Measurements from ENCODE around the gene AK5. TPM values are rescaled to one million over a fixed set of nuclear protein-coding genes. Genes with fewer than 3 reads are reported as not detected.
"Not testable (repeated sequence)": the region's sequence is repeated elsewhere in the genome, so short reads cannot be mapped to it uniquely, and the experiment has no call there.

AK5 gene
- total RNA-seq, 1 experiment from 2014 or later = 27.7 TPM

GRCh38 chr1:77382366-77382765, 100.5 kb downstream of the AK5 start:
- peak; percentile 83 for DNase-seq (ENCODE audit: low read depth)
- in situ Hi-C loops (cut with HindIII; ENCODE audit: low pct_unique_long_range_greater_than_20kb, low sequenced_read_pairs) = no loop called here

DNA sequence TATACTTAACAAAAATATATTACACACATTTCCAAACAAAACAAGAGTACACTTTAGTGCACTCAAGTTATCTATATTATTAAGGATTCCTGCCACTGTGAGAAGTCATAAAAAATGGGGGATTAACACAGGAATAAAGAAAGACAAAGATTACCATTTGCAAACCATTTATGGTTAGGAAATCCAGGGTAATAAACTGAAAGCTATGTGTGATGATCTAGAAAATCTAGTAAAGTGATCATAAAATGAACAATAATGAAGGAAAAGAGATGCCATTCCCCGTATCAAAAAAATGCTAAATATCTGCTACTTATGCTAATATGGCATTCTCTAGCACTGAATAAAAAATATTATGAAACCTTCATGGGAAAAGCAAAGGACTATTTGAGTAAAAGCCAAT, 101.4 kb downstream of the AK5 start:
- in situ Hi-C loops (cut with HindIII; ENCODE audit: low pct_unique_long_range_greater_than_20kb, low sequenced_read_pairs) = no loop called here
- DNase-seq (ENCODE audit: low read depth) = no peak

- in situ Hi-C loops (cut with HindIII; ENCODE audit: low pct_unique_long_range_greater_than_20kb, low sequenced_read_pairs) = no loop called here
- no peak for DNase-seq (ENCODE audit: low read depth)
Observed at GRCh38 chr1:77385551-77385950, 103.7 kb downstream of the AK5 start.

DNA sequence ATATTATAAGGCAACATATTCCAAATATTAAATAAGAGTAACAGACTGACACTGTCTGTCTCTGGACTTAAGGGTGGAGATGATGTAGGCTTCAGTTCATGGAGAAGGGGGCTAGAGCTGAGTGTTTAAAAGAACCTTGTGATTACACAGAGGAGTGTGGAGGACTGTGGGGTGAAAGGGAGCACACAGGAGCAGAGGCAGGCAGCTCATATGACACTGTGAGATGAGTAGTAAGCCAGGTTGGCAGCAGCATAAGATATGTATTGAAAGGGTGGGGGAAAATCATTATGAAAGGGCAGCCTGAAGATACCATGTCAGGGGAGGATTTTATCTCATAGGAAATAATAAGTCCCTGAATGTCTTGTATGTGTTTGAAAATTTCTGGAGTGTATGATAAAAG, 104.5 kb downstream of the AK5 start:
- no peak for DNase-seq (ENCODE audit: low read depth)
- in situ Hi-C loops (cut with HindIII; ENCODE audit: low pct_unique_long_range_greater_than_20kb, low sequenced_read_pairs) = no loop called here

DNA sequence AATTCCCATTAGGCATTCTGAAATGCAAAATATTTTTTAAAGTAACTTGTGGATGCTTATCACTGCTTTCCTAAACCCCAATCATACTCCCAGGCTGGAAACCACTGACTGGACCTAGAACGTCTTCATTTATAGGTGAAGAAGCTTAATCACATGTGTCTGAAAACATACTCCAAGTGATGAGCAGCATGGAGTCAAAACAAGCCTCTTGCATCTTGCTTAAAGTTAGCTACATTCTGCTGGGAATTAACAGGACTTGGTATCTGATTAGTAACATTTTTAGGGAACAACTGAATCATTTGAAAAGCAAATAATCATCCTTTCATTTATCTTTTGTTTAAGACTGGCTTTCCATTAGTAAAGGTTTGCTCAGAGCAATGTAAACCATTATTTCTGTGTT, 105.7 kb downstream of the AK5 start:
- in situ Hi-C loops (cut with HindIII; ENCODE audit: low pct_unique_long_range_greater_than_20kb, low sequenced_read_pairs) = no loop called here
- DNase-seq (ENCODE audit: low read depth) = no peak

GRCh38 chr1:77388661-77389060, 106.8 kb downstream of the AK5 start:
- in situ Hi-C loops (cut with HindIII; ENCODE audit: low pct_unique_long_range_greater_than_20kb, low sequenced_read_pairs) = no loop called here
- no peak for DNase-seq (ENCODE audit: low read depth)

DNA sequence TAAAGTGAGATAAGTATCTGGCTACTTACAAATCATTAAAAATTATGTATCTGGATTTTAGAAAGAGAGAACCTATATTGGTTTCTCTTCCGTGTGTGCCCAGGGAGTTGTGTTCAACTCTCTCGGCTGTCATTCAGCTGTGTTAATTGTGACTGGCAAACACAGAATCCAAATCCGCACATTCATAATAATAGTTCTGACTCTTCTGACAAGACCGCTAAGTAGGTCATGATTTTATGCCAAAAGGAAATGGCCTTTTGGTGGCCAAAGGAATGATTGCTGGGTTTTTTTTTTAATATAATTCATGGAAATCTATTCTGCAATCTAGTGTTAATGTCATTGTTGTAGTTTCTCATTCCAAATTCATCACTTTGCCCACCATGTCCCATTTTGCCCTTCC, 110.7 kb downstream of the AK5 start:
- in situ Hi-C loops (cut with HindIII; ENCODE audit: low pct_unique_long_range_greater_than_20kb, low sequenced_read_pairs) = no loop called here
- no peak for DNase-seq (ENCODE audit: low read depth)

GRCh38 chr1:77394166-77394565, 112.3 kb downstream of the AK5 start:
- in situ Hi-C loops (cut with HindIII; ENCODE audit: low pct_unique_long_range_greater_than_20kb, low sequenced_read_pairs) = no loop called here
- DNase-seq (ENCODE audit: low read depth) = no peak

DNA sequence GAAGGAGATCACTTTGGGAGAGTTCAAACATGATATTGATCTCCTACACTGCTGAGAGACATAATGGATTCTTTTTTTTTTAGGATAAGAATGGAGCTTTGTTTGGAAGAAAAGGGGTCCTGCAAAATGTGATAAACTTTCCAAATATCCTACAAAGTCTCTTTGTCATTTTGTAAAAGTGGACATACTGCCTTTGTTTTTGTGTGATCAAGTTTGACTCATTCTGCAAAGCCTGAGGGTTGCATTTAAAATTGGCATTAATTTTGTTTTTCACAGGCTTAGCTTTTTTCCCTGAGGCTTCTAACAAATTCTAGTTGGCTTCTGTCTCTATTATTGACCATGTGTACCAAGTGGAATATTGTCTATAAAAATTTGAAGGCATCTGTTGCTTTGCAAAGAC, 113.2 kb downstream of the AK5 start:
- in situ Hi-C loops (cut with HindIII; ENCODE audit: low pct_unique_long_range_greater_than_20kb, low sequenced_read_pairs) = no loop called here
- DNase-seq (ENCODE audit: low read depth) = no peak

DNA sequence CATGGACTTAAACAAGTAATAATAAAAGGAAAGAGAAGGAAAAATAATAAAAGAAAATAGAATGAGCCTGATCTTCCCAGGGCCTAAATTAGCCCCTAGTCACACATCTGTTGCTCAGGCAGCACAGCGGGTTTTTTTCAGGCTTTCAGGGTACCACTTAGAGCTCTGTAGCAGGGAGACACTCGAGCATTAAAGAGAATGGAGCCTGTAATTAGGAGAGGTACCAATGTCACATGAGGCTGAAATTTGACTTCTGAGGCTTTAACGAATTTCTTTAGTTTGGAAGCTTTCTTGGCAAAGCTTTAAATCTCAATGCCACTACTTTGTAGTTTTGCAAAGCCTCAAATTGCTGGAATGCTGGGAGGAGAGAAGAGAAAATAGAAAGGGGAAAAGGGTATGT, 116.3 kb downstream of the AK5 start:
- in situ Hi-C loops (cut with HindIII; ENCODE audit: low pct_unique_long_range_greater_than_20kb, low sequenced_read_pairs) = no loop called here

GRCh38 chr1:77399250-77400086, 117.6 kb downstream of the AK5 start:
- no peak for DNase-seq (ENCODE audit: low read depth)
- in situ Hi-C loops (cut with HindIII; ENCODE audit: low pct_unique_long_range_greater_than_20kb, low sequenced_read_pairs) = no loop called here

More for the DNA sequence above, 116.3 kb downstream of the AK5 start:
- DNase-seq (ENCODE audit: low read depth) = no peak

- in situ Hi-C loops (cut with HindIII; ENCODE audit: low pct_unique_long_range_greater_than_20kb, low sequenced_read_pairs) = no loop called here
Observed at GRCh38 chr1:77400781-77401180, 119.0 kb downstream of the AK5 start.

GRCh38 chr1:77401384-77401783, 119.6 kb downstream of the AK5 start:
- no peak for DNase-seq (ENCODE audit: low read depth)
- in situ Hi-C loops (cut with HindIII; ENCODE audit: low pct_unique_long_range_greater_than_20kb, low sequenced_read_pairs) = no loop called here

More at GRCh38 chr1:77400781-77401180, 119.0 kb downstream of the AK5 start:
- DNase-seq (ENCODE audit: low read depth) = no peak

DNA sequence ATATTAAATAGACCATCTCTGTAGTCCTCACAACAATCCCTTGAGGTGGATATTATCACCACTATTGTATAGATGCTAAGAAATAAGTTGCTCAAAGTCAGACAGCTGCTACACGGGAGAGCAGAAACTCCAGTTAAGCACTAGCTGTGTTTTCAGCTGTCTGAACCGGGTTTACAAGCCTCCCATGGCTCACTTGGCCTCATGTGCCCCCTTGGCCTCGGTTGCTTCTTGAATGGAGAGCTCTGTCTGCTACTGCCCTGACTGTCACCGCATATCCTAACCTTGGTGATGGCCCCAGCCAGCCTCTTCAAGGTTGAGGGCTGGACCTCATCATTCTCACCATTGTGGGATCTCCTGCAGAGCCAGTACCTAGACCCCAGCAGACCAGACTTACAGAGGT, 123.4 kb downstream of the AK5 start:
- no peak for DNase-seq (ENCODE audit: low read depth)
- in situ Hi-C loops (cut with HindIII; ENCODE audit: low pct_unique_long_range_greater_than_20kb, low sequenced_read_pairs) = no loop called here

- DNase-seq (ENCODE audit: low read depth) = no peak
- in situ Hi-C loops (cut with HindIII; ENCODE audit: low pct_unique_long_range_greater_than_20kb, low sequenced_read_pairs) = no loop called here
Observed at GRCh38 chr1:77406661-77407060, 124.8 kb downstream of the AK5 start.

DNA sequence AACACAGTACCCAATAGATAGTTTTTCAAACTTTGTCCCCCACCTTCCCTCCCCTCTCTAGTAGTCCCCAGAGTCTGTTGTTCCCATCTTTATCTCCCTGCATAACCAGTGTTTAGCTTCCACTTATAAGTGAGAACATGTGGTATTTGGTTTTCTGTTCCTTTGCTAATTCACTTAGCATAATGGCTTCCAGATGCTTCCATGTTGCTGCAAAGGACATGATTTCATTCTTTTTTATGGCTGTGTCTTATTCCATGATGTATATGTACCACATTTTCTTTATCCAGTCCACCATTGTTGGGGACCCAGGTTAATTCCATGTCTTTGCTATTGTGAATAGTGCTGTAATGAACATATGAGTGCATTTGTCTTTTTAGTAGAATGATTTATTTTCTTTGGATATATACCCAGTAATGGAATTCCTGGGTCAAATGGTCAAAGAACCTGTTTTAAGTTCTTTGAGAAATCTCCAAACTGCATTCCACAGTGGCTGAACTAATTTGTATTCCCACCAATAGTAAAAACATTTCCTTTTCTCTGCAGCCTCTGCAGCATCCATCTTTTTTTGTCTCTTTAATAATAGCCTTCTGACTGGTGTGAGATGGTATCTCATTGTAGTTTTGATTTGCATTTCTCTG, 126.0 kb downstream of the AK5 start:
- in situ Hi-C loops (cut with HindIII; ENCODE audit: low pct_unique_long_range_greater_than_20kb, low sequenced_read_pairs) = no loop called here
- peak; percentile 32 for DNase-seq (ENCODE audit: low read depth)

DNA sequence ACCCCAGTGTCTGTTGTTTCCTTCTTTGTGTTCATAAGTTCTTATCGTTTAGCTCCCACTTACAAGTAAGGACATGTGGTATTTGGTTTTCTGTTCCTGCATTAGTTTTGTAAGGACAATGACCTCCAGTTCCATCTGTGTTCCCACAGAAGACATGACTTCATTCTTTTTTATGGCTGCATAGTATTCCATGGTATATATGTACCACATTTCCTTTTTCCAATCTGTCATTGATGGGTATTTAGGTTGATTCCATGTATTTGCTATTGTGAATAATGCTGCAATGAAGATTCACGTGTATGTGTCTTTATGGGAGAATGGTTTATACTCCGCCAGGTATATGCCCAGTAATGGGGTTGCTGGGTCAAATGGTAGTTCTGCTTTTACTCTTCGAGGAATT, 127.1 kb downstream of the AK5 start:
- in situ Hi-C loops (cut with HindIII; ENCODE audit: low pct_unique_long_range_greater_than_20kb, low sequenced_read_pairs); DNase-seq (ENCODE audit: low read depth): not testable (repeated sequence)

- no peak for DNase-seq (ENCODE audit: low read depth)
- in situ Hi-C loops (cut with HindIII; ENCODE audit: low pct_unique_long_range_greater_than_20kb, low sequenced_read_pairs) = no loop called here
Observed at GRCh38 chr1:77412069-77412819, 130.4 kb downstream of the AK5 start.
